SU-DHL-6 (cell line): ENCODE results near the gene PKM.

ENCODE experiments used
- H2AFZ ChIP-seq: fragments of 200-600 bp; sonication (generic); 2 replicates; pipeline ENCODE4 v1.6.1; 2014; ENCODE audit warnings: low read depth, mild to moderate bottlenecking, moderate library complexity, mixed read lengths, antibody characterized with exemption, low read length; ENCODE audit not compliant: severe bottlenecking
- H3F3A ChIP-seq: fragments of 200-600 bp; shearing (Covaris generic); 2 replicates; pipeline ENCODE4 v1.6.0; 2016; ENCODE audit warnings: antibody characterized with exemption, mild to moderate bottlenecking; ENCODE audit not compliant: insufficient read depth
- H3K27ac ChIP-seq: fragments of 200-600 bp; sonication (generic); 2 replicates; pipeline ENCODE4 v1.5.1; 2016; ENCODE audit warnings: low read depth, mild to moderate bottlenecking, low read length, moderate library complexity, mixed read lengths
- H3K27me3 ChIP-seq: fragments of 200-600 bp; sonication (generic), shearing (Covaris generic); 2 replicates; pipeline ENCODE4 v1.6.0; 2014; ENCODE audit warnings: mild to moderate bottlenecking, low read length
- H3K36me3 ChIP-seq: fragments of 200-600 bp; sonication (generic); 2 replicates; pipeline ENCODE4 v1.6.1; 2014; ENCODE audit warnings: mild to moderate bottlenecking, low read length, mixed read lengths
- H3K4me2 ChIP-seq: fragments of 300-600, 200-600 bp; shearing (Covaris generic), sonication (generic); 2 replicates; pipeline ENCODE4 v1.6.0; 2014; ENCODE audit warnings: low read length, low read depth, mild to moderate bottlenecking; ENCODE audit not compliant: poor library complexity, severe bottlenecking
- H3K4me3 ChIP-seq: fragments of 200-600 bp; sonication (generic); 2 replicates; pipeline ENCODE4 v1.5.1; 2014; ENCODE audit warnings: antibody characterized with exemption, low read length, mild to moderate bottlenecking, mixed read lengths; ENCODE audit not compliant: insufficient read depth, poor library complexity, severe bottlenecking
- H3K79me2 ChIP-seq: fragments of 200-600 bp; sonication (generic); 2 replicates; pipeline ENCODE4 v1.6.1; 2014; ENCODE audit warnings: mild to moderate bottlenecking, low read length, moderate library complexity; ENCODE audit not compliant: insufficient read depth
- H3K9ac ChIP-seq: fragments of 200-600 bp; sonication (generic); 2 replicates; pipeline ENCODE4 v1.7.0; 2014; ENCODE audit warnings: mild to moderate bottlenecking, low read length
- H3K9me2 ChIP-seq: fragments of 200-600 bp; sonication (generic); replicated peaks from 2 replicates; pipeline ENCODE4 v1.6.1; 2014; ENCODE audit warnings: low read length; ENCODE audit not compliant: insufficient read depth
- H3K9me3 ChIP-seq: fragments of 200-600 bp; sonication (generic); 2 replicates; pipeline ENCODE4 v1.6.1; 2014; ENCODE audit warnings: low read length, mixed read lengths; ENCODE audit not compliant: insufficient read depth
- H4K20me1 ChIP-seq: fragments of 200-600 bp; sonication (generic); 2 replicates; pipeline ENCODE4 v1.6.1; 2014; ENCODE audit warnings: low read depth, mild to moderate bottlenecking, antibody characterized with exemption, low read length, moderate library complexity, mixed read lengths
- CTCF ChIP-seq: fragments of 200-600 bp; sonication (generic); IDR thresholded peaks from one replicate; pipeline ENCODE4 v1.5.1; 2017; ENCODE audit warnings: antibody characterized with exemption, mild to moderate bottlenecking, low read length, moderate library complexity; ENCODE audit not compliant: insufficient read depth, poor library complexity, severe bottlenecking
- EZH2phosphoT487 ChIP-seq: fragments of 200-600 bp; sonication (generic), shearing (Covaris generic); conservative IDR thresholded peaks from 2 replicates; pipeline ENCODE4 v1.6.1; 2018; ENCODE audit warnings: mild to moderate bottlenecking, antibody characterized with exemption, low read length, moderate library complexity, mixed read lengths

The PKM gene

GRCh38 chr15:72203507-72203837 lies 27.5 kb downstream of the PKM start:
- Histone ChIP-seq H3K9me2 (no peaks in the 10 kb centered on the region), H3K4me3 (no peak overlapping the region), H3K27me3 (no peaks in the 10 kb centered on the region), H3K36me3 (peaks cover 47% of the 10 kb centered on the region), H3K9me3 (no peaks in the 10 kb centered on the region), H4K20me1 (peaks cover 13% of the 10 kb centered on the region; the same call in 1 of the 2 replicates), H3F3A (peaks cover 38% of the 10 kb centered on the region), H3K4me2 (no peak overlapping the region), H3K9ac (no peak overlapping the region), H3K27ac (no peak overlapping the region), H2AFZ (no peak overlapping the region), H3K79me2 (no peaks in the 10 kb centered on the region)
- no peak for TF ChIP-seq CTCF
- no peak for TF ChIP-seq EZH2phosphoT487

GRCh38 chr15:72202801-72203506 lies 28.0 kb downstream of the PKM start:
- TF ChIP-seq EZH2phosphoT487 (no peak), CTCF (no peak)
- H3K79me2 ChIP-seq: no peaks in the 10 kb centered on the region
- H3F3A ChIP-seq: peaks cover 38% of the 10 kb centered on the region
- H3K4me2 ChIP-seq: no peak overlapping the region
- H2AFZ ChIP-seq: no peak overlapping the region
- H4K20me1 ChIP-seq: peaks cover 13% of the 10 kb centered on the region; the same call in 1 of the 2 replicates
- H3K36me3 ChIP-seq: peaks cover 41% of the 10 kb centered on the region
- H3K9ac ChIP-seq: no peak overlapping the region
- H3K4me3 ChIP-seq: no peak overlapping the region
- H3K27ac ChIP-seq: no peak overlapping the region
- H3K9me2 ChIP-seq: no peaks in the 10 kb centered on the region
- H3K27me3 ChIP-seq: no peaks in the 10 kb centered on the region
- H3K9me3 ChIP-seq: no peaks in the 10 kb centered on the region

GRCh38 chr15:72202302-72202701 lies 28.7 kb downstream of the PKM start:
- Histone ChIP-seq H3K9me2 (no peaks in the 10 kb centered on the region), H3K4me3 (no peak overlapping the region), H4K20me1 (peaks cover 13% of the 10 kb centered on the region; the same call in 1 of the 2 replicates), H3F3A (peaks cover 38% of the 10 kb centered on the region), H3K27ac (no peak overlapping the region), H3K9ac (no peak overlapping the region), H2AFZ (no peak overlapping the region), H3K4me2 (no peak overlapping the region), H3K79me2 (no peaks in the 10 kb centered on the region), H3K9me3 (no peaks in the 10 kb centered on the region), H3K36me3 (peaks cover 36% of the 10 kb centered on the region), H3K27me3 (no peaks in the 10 kb centered on the region)
- TF ChIP-seq CTCF (no peak), EZH2phosphoT487 (no peak)
